AG09309 (cell line): Measurements from ENCODE around the gene MRI1.

ENCODE experiments used
- DNase-seq: peaks from one replicate; pipeline ENCODE4 v3.0.0-alpha.2; 2010; ENCODE audit warnings: low read depth
- H3K4me3 ChIP-seq: 2 replicates; pipeline ENCODE4 v1.5.1; 2011; ENCODE audit warnings: mild to moderate bottlenecking, low read depth, low read length, moderate library complexity; ENCODE audit not compliant: control insufficient read depth
- TF ChIP-seq, protein P1 (sequence below): IDR thresholded peaks from 2 replicates; pipeline ENCODE4 v1.5.1; 2011; ENCODE audit warnings: mild to moderate bottlenecking, low read depth, low read length, inconsistent platforms; ENCODE audit not compliant: insufficient read depth, control insufficient read depth; ENCODE audit errors: missing control alignments

Gene MRI1

GRCh38 chr19:13764101-13764807 is at the start of gene MRI1:
Gene MRI1, plus strand, starts transcription at chr19:13764522. Its CDS starts 67 bp downstream, at chr19:13764589.
- no peak for DNase-seq
- TF ChIP-seq, protein P1, sequence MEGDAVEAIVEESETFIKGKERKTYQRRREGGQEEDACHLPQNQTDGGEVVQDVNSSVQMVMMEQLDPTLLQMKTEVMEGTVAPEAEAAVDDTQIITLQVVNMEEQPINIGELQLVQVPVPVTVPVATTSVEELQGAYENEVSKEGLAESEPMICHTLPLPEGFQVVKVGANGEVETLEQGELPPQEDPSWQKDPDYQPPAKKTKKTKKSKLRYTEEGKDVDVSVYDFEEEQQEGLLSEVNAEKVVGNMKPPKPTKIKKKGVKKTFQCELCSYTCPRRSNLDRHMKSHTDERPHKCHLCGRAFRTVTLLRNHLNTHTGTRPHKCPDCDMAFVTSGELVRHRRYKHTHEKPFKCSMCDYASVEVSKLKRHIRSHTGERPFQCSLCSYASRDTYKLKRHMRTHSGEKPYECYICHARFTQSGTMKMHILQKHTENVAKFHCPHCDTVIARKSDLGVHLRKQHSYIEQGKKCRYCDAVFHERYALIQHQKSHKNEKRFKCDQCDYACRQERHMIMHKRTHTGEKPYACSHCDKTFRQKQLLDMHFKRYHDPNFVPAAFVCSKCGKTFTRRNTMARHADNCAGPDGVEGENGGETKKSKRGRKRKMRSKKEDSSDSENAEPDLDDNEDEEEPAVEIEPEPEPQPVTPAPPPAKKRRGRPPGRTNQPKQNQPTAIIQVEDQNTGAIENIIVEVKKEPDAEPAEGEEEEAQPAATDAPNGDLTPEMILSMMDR, result no peak
- H3K4me3 ChIP-seq, result peak within 1 kb of the TSS; percentile 79

DNA sequence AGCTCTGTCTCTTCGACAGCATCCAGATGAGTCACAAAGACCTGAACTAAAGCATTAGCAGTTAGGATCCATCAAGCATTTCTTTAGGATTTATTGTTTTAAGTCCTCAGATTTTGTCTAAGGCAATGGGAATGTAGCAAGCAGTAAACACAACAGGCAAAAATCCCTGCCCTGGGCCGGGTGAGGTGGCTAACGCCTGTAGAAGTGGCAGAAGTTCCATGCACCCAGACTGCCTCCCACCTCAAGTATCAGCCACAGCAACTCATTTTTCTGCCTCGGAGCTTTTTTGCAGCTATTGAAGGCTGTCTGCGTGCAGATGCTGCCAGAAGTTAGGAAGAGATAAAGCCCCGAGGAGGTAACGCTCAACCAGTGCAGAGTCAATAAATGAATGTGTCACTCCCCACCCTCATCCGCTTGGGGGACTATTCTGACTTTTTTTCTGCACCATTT is 47.1 kb upstream of the MRI1 start:
- no peak for DNase-seq
- TF ChIP-seq, protein P1, result no peak
- no peak overlapping the region for H3K4me3 ChIP-seq

GRCh38 chr19:13718733-13719132 is 45.6 kb upstream of the MRI1 start:
- H3K4me3 ChIP-seq, result no peak overlapping the region
- TF ChIP-seq, protein P1, result peak; percentile 59
- peak; percentile 43 for DNase-seq

- no peak overlapping the region for H3K4me3 ChIP-seq
- DNase-seq, result no peak
- TF ChIP-seq, protein P1, result no peak
Measured at GRCh38 chr19:13722146-13722545, 42.2 kb upstream of the MRI1 start.

DNA sequence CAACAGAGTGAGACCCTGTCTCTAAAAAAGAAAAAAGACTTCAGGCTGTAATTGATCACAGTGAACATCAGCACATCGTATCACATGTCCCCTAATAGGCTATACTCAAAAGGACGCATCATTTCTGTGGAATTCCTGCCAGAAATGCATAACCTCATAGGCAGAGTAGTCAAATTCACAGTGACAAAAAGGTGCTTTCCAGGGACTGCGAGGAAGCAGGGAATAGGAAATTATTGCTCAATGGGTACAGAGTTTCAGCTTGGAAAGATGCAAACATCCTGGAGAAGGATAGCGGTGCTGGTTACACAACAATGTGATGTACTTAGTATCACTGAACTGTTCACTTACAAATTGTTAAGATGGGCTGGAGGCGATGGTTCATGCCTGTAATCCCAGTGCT is 41.1 kb upstream of the MRI1 start:
- H3K4me3 ChIP-seq, result no peak overlapping the region
- peak; percentile 14 for DNase-seq
- TF ChIP-seq, protein P1, result no peak

DNA sequence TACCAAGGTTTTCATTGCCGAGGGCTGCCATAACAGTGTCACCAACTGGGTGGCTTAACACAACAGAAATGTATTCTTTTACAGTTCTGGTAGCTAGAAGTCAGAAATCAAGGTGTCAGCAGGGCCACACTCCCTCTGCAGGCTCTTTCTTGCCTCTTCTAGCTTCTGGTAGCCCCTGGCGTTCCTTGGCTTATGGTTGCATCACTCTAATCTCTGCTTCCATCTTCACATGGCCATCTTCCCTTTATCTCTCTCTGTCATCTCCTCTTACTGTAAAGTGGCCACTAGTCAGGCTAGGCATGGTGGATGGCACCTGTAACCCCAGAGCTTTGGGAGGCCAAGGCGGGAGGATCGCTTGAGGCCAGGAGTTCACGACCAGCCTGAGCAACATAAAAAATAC is 38.0 kb upstream of the MRI1 start:
- H3K4me3 ChIP-seq, result no peak overlapping the region
- DNase-seq, result no peak
- TF ChIP-seq, protein P1, result no peak

GRCh38 chr19:13727798-13728197 is 36.5 kb upstream of the MRI1 start:
- DNase-seq, result no peak
- H3K4me3 ChIP-seq, result no peak overlapping the region
- TF ChIP-seq, protein P1, result no peak
